Measurements from ENCODE around the gene MYPOP. TPM values are rescaled to one million over a fixed set of nuclear protein-coding genes. Genes with fewer than 3 reads are reported as not detected.
A peak's percentile ranks its signal among the peaks of the same experiment; 100 is the strongest.

MYPOP gene
- total and polyA plus RNA-seq, 9 of the 15 experiments (the other 6 are each of a cell fraction or from before 2014, with no cell fraction given), result 0.32 to 7.6 (median 1.6) TPM

- TF ChIP-seq, protein P1, sequence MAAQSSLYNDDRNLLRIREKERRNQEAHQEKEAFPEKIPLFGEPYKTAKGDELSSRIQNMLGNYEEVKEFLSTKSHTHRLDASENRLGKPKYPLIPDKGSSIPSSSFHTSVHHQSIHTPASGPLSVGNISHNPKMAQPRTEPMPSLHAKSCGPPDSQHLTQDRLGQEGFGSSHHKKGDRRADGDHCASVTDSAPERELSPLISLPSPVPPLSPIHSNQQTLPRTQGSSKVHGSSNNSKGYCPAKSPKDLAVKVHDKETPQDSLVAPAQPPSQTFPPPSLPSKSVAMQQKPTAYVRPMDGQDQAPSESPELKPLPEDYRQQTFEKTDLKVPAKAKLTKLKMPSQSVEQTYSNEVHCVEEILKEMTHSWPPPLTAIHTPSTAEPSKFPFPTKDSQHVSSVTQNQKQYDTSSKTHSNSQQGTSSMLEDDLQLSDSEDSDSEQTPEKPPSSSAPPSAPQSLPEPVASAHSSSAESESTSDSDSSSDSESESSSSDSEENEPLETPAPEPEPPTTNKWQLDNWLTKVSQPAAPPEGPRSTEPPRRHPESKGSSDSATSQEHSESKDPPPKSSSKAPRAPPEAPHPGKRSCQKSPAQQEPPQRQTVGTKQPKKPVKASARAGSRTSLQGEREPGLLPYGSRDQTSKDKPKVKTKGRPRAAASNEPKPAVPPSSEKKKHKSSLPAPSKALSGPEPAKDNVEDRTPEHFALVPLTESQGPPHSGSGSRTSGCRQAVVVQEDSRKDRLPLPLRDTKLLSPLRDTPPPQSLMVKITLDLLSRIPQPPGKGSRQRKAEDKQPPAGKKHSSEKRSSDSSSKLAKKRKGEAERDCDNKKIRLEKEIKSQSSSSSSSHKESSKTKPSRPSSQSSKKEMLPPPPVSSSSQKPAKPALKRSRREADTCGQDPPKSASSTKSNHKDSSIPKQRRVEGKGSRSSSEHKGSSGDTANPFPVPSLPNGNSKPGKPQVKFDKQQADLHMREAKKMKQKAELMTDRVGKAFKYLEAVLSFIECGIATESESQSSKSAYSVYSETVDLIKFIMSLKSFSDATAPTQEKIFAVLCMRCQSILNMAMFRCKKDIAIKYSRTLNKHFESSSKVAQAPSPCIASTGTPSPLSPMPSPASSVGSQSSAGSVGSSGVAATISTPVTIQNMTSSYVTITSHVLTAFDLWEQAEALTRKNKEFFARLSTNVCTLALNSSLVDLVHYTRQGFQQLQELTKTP (IDR thresholded peaks at IDR 0.05; ENCODE audit: low read depth in 1 of 2, partially characterized antibody in 2 of 2), result peak; percentile 18 to 63
- peak; percentile 76 for TF ChIP-seq BRD9 (IDR thresholded peaks at IDR 0.05; ENCODE audit: low read depth, partially characterized antibody)
- TF ChIP-seq, protein P2, sequence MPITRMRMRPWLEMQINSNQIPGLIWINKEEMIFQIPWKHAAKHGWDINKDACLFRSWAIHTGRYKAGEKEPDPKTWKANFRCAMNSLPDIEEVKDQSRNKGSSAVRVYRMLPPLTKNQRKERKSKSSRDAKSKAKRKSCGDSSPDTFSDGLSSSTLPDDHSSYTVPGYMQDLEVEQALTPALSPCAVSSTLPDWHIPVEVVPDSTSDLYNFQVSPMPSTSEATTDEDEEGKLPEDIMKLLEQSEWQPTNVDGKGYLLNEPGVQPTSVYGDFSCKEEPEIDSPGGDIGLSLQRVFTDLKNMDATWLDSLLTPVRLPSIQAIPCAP (CRISPR knock-in tag; IDR thresholded peaks at IDR 0.05; ENCODE audit: borderline replicate concordance), result no peak
- TF ChIP-seq KHSRP (IDR thresholded peaks at IDR 0.05), result 0 out of 2 replicates have a peak, but pooled peaks have one; percentile 45
- TF ChIP-seq, protein P3, sequence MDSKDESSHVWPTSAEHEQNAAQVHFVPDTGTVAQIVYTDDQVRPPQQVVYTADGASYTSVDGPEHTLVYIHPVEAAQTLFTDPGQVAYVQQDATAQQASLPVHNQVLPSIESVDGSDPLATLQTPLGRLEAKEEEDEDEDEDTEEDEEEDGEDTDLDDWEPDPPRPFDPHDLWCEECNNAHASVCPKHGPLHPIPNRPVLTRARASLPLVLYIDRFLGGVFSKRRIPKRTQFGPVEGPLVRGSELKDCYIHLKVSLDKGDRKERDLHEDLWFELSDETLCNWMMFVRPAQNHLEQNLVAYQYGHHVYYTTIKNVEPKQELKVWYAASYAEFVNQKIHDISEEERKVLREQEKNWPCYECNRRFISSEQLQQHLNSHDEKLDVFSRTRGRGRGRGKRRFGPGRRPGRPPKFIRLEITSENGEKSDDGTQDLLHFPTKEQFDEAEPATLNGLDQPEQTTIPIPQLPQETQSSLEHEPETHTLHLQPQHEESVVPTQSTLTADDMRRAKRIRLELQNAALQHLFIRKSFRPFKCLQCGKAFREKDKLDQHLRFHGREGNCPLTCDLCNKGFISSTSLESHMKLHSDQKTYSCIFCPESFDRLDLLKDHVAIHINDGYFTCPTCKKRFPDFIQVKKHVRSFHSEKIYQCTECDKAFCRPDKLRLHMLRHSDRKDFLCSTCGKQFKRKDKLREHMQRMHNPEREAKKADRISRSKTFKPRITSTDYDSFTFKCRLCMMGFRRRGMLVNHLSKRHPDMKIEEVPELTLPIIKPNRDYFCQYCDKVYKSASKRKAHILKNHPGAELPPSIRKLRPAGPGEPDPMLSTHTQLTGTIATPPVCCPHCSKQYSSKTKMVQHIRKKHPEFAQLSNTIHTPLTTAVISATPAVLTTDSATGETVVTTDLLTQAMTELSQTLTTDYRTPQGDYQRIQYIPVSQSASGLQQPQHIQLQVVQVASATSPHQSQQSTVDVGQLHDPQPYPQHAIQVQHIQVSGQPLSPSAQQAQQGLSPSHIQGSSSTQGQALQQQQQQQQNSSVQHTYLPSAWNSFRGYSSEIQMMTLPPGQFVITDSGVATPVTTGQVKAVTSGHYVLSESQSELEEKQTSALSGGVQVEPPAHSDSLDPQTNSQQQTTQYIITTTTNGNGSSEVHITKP (IDR thresholded peaks at IDR 0.05; ENCODE audit: partially characterized antibody), result peak; percentile 8
- TF ChIP-seq FOSL1 (tag; conservative IDR thresholded peaks at IDR 0.05), result no peak
- TF ChIP-seq, protein P4, sequence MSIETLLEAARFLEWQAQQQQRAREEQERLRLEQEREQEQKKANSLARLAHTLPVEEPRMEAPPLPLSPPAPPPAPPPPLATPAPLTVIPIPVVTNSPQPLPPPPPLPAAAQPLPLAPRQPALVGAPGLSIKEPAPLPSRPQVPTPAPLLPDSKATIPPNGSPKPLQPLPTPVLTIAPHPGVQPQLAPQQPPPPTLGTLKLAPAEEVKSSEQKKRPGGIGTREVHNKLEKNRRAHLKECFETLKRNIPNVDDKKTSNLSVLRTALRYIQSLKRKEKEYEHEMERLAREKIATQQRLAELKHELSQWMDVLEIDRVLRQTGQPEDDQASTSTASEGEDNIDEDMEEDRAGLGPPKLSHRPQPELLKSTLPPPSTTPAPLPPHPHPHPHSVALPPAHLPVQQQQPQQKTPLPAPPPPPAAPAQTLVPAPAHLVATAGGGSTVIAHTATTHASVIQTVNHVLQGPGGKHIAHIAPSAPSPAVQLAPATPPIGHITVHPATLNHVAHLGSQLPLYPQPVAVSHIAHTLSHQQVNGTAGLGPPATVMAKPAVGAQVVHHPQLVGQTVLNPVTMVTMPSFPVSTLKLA (conservative IDR thresholded peaks at IDR 0.05), result peak; percentile 50 to 67; a peak in 3 of 4 replicates
- TF ChIP-seq NFRKB (IDR thresholded peaks at IDR 0.05; ENCODE audit: low read depth), result peak; percentile 91
- peak; percentile 31 for TF ChIP-seq ARHGAP35 (IDR thresholded peaks at IDR 0.05; ENCODE audit: partially characterized antibody)
- no peak for TF ChIP-seq BCLAF1 (IDR thresholded peaks at IDR 0.05; ENCODE audit: borderline replicate concordance in 1 of 2, control insufficient read depth in 1 of 2, low read depth in 2 of 2, low read length in 1 of 2)
- TF ChIP-seq GTF2F1 (IDR thresholded peaks at IDR 0.05; ENCODE audit: low read depth, low read length), result no peak
- peak; percentile 52; the same call in 1 of the 2 replicates for TF ChIP-seq PHB2 (IDR thresholded peaks at IDR 0.05; ENCODE audit: low read depth)
Observed at GRCh38 chr19:45876411-45877197, 25.8 kb downstream of the MYPOP start (continued).
